IPS DF 4.7 (cell line): ENCODE data around the gene HIGD1C.

Experiments
- DNase-seq: peaks from one replicate; pipeline ENCODE4 v3.0.0-alpha.2; 2013; ENCODE audit warnings: low spot score; ENCODE audit errors: extremely low read depth

Gene HIGD1C

GRCh38 chr12:51018956-51019355 lies 66.6 kb downstream of the HIGD1C start:
- DNase-seq: no peak

- no peak for DNase-seq
Measured at GRCh38 chr12:51019927-51020326, 67.6 kb downstream of the HIGD1C start.
